AG08396 (cell line): ENCODE data around the gene CD164L2.
"Not testable (repeated sequence)": the region's sequence is repeated elsewhere in the genome, so short reads cannot be mapped to it uniquely, and the experiment has no call there.

Source experiments
- DNase-seq: peaks from one replicate; pipeline ENCODE4 v3.0.0; 2012; ENCODE audit warnings: low spot score, mixed read lengths

Gene CD164L2

DNA sequence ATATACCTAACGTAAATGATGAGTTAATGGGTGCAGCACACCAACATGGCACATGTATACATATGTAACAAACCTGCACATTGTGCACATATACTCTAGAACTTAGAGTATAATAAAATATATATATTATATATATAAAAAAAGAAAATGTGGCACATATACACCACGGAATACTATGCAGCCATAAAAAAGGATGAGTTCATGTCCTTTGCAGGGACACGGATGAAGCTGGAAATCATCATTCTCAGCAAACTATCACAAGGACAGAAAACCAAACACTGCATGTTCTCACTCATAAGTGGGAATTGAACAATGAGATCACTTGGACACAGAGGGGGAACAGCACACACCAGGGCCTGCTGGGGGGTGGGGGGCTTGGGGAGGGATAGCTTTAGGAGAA, 1.7 kb upstream of the CD164L2 start:
- not testable (repeated sequence) for DNase-seq

DNA sequence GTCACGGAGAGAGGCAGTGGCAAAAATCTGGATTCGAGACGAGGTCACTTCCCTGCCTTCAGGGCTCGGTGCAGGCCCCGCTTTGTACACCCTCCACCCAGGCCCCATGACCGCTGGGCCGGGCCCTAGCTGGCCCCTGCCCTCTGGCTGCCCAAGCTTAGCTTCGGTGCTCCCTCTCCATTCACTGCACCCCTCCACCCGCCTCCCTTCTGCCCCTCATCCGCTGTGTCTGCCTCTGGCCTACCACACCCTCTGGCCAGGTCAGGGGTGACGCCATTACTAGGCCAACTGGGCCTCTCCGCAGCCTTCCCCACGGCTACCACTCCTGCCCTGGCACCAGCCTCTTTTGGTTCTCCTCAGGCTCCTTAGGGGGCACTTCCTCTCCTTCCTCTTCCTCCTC, 528 bp upstream of the CD164L2 start:
- DNase-seq = no peak

DNA sequence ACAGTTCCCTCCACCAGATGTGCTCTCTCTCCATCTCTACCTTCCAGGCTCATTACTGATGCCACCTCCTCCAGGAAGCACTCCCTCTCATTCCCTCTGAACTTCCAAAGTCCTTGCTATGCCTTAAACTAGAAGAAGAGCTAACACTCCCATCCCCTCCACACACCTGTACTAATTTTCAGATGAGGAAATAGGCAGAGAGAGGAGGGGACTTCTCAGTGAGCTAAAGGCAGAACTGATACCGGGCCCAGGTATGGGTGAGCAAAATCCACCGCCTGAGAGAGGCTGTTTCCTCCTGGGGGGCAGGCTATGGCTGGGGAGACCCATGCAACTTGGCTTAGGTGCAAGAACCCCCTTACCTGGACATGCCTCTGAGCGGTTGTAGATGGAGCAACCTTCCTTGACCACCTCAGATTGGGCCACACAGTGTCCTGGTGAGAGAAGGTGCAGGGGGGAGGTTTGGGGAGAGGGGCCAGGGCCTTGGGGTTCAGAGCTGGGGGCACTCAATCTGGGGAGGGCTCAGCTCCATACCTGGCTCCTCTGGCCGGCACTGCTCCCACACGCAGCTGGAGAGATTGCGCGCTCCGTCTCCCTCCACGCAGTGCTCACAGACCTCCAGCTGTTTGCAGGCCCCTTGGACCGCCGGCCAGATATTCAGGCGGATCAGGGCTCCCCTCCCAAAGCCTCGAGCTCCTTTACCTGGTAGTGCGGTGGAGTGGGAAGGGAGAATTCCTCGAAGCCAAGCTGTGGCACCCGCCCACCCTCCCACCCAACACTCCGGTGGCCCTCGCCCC, 967 bp downstream of the CD164L2 start:
- no peak for DNase-seq

DNA sequence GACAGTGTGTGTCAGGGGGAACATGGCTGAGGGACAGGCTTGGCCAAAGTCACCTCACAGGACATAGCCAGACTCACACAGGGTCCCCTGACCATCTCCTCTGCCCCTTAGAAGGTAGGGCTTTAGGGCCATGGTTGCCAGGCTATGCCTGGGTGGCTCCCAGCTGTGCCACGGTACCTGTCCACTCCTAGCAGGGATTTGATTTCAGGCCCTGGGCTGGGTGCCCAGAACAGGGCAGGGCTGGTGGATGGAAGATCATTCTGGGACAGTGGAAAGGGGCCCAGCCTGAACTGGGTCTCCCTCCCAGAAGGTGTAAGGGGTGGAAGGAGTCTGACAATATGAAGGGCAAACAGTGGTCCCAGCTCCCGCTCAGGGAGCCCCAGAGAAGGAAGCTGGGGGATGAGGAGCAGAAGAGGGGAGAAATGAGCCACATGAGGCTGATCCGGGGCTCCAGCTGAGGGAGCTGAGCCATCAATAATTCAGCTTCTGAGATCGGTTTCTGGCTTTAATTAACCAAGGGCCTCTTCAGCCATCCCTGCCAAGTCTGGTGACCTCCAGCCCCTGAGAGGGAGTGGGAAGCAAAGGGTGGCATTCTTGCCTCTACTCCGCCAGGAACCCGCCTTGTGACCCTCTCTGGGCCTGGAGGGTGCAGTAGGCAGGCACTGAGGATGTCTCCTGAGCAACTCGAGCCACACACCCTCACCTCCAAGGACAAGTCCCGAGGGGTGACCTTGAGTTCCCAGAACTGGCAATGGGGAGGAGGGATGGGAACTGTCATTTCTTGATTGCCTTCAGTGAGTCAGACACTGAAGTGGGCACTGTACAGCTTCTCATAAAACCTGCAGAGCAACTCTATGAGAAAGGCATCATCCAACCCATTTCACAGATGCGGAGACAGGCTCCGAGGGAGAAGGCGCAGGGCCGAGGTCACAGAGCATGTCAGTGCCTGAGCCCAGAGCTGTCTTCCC, 2.1 kb downstream of the CD164L2 start:
- DNase-seq = no peak

DNA sequence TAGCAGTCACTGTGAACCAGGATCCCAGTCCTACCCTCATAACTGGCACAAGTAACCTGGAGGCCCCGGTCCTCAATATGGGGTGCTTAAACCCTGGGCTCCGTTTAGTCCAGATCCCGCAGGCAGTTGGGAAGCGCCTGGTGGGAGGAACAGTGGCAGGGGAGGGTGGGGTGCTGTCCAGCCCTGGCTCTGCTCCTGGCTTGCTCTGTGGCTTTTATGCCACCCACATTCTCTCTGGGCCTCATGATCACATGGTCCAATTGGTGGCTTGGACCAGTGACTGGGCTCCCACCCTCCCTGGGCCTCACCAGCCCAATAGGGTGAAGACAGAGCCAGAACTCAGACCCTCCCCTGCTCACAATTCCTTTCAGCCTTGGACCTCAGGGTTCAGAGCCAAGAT, 2.9 kb downstream of the CD164L2 start:
- DNase-seq = no peak

DNA sequence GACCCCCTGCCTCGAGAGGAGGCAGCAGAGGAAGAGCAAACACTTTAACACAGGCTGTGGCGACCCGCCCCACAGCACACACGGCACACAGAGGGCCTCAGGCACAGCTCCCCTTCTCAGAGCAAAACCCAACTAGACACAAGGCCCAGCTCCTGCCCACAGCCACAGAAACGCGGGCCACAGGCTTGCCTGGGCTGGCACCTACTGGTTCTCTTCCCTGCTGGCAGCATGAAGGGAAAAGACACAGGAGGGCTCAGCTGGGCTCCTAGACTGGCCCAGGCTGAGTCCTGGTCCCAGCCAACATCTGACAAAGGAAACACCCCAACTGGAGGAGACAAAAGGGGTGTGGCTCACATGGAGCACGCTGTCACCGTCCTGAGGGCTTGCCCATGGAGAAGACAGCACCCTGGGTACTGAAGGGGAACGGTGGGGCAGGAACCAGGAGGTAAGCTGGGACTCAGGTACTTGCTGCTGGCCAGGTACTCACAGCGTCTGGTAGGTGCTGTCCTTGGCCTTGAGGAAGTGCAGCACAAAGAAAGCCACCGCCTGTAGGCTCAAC, 3.5 kb downstream of the CD164L2 start:
- no peak for DNase-seq

DNA sequence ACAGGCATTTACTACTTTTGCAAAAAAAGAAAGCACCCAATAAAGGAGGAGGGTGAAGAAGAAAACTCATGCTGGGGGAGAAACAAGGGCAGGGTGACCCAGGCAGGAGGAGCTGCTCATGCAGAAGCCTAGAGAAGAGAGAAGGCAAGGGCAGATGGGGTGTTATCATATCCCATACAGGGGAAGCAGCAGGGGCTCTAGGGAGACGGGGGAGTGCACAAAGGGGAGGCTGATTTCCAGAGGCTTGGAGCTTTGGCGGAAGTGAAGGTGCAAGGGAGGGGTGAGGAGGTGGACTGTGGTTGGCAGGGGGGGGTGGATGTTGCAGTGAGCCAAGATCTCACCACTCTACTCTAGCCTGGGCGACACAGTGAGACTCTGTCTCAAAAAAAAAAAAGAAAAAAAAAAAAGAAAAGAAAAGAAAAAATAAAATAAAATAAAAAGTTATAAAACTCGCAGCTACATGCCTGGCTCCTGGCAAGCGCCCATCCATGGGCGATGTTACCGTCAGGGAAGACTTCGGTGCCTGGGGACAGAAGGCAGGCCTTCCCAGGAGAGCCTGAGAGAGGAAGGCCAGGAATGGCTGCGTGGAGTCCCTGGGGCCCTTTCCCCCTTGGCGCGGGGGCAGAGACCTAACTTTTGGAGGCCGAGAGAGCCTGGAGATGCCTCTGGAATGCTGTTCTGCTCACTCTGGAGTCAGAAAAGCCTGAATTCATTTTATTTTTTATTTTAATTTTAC, 5.2 kb downstream of the CD164L2 start:
- DNase-seq = no peak

DNA sequence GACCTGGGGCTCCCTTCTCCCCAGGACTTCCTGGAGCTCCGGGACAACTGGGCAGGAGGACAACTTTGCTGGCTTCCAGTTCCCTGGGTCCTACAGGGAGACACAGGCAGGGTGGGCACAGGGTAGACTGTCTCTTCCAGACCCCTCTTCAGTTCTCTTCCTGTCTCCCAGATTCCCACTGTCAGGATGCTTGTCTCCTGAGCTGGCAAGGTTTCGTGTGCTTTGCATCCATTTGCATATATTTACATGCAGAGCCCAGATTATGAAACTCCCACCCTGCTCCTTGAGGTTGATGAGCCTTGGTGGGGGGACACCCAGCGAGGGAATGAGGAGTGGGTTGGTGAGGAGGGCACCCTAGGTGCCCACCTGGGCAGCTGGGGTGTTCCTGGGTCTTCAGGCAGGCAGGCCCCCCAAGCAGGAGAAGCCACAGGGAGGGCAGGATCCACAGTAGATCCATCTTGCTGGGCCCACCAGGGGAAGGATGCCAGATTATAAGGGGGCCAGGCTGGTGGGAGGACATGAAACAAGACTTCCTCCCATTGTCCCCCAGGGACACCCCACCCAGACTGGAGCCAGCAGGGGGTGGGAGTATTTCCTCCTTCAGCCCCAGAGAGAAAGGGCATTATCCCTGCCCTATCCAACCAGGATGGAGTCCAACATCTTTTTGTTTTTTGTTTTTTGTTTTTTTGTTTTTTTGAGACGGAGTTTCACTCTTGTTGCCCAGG, 8.6 kb downstream of the CD164L2 start, which contains the start of gene FCN3:
Gene FCN3, minus strand, starts transcription at position 463 of the 725 bp plus-strand sequence. Its CDS starts 6 bp downstream, at position 457.
- DNase-seq = no peak

DNA sequence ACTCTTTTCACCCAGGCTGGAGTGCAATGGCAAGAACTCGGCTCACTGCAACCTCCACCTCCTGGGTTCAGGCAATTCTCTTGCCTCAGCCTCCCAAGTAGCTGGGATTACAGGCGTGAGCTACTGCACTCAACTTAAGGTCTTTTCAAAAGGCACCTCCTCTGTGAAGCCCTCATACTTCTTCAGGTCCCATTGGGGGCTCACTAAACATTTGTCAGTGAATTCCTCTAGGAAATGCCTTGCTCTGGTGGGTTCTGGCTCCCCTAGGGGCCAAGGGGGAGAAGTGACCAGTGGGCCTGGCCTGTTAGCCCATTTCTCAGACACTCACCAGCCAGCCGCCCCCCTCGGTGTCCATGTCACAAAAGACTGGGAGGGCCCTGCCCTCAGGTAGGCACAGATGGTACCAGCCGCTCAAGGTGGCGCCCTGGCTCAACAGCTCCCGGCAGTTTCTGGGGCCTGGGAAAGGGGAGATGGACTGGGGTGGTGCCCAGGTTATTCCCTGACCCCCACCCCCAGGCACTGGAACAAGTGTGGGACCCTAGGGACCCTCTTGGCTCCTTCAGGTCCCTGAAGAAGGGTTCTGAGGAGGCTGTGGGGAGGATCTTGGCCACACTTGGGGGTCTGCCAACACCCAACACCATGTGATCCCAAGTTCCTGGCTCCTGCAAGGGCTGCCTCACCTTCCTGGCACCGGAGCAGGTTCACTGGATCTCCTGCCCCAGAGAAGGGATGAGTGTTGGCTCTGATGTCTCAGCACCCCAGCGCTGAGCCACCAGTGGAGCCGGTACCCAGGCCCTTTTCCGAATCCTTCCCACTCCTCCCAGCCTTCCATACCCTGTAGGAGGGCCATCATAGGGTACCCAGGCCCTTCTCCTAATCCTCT, 10.1 kb downstream of the CD164L2 start:
- no peak for DNase-seq

DNA sequence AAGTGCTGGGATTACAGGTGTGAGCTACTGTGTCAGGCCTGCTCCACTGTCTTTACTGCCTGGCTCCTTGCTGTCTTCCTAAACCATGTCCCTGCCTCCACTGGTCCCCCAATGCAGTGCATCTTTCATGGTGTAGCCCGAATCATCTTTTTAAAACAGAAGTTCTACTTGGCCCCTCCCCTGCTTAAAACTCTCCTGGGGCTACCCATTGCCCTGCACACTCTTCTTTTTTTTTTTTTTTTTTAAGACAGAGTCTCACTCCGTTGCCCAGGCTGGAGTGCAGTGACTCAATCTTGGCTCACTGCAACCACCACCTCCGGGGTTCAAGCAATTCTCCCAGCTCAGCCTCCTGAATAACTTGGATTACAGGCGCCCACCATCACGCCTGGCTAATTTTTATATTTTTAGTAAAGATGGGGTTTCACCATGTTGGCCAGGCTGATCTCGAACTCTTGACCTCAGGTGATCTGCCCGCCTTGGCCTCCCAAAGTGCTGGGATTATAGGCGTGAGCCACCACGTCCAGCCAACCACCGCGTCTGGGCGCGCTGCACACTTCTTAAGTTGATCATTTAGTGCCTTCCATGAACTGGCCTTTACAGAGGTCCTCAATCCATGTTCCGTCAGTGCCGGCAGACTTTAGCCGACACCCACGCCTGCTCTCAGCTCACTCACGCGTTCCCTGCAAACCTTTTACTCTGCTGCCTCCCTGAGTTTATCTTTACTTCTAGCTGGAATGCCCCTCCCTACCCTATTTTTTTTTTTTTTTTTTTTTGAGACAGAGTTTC, 10.9 kb downstream of the CD164L2 start:
- no peak for DNase-seq

DNA sequence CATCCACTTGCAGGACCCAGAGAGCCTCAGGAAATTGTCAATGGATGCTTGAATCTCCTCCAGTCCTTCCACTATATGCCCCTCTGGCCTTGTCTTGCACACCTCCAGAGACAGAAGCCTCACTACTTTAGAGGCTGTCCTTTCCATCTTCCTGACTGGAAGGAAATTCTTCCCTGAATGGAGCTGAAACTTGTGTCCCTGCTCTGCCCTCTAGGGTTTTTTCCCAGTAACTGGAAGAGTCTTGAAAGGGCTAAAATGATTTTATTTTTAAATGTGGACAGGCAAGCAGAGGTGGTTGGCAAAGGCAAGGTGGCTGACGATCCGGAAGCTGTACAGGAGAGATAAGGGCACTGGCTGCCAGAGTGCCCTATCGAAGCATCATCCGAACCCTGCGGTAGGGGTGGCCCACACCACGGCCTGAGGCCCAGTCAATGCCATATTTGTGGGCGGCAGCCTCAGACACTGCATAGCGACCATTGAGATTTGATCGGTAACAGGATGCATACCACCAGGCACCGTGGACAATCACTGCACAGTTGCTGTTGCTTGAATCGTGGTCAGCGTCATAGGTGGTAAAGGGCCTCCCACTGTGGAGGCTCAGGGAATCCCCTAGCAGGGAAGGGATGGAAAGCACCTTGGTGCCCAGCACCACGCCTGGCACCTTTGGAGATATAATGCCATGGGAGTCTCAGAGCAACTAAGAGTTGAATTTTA, 14.1 kb downstream of the CD164L2 start:
- no peak for DNase-seq

DNA sequence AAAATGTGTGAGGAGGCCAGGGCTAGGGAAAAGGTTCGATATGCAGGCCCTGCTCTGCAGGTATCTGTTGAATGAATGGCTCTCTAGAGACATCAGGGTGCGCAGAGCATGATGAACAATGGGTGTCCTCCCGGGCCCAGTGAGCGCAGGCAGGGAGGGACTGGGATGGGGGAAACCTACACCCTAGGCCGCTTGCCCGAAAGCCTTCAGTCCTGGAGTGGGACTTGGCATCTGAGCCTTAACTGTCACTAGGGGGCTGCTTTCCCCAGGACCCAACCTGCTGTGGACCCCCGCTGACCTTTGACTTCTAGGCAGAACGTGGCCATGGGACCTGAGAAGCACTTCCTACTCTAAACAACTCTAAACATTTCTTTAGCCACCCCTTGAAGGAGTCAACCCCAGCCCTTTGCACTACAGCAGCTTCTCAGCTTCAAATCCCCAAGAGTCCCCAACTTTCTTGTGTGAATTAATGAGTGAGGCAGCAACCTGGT, 15.9 kb downstream of the CD164L2 start:
- DNase-seq = no peak

DNA sequence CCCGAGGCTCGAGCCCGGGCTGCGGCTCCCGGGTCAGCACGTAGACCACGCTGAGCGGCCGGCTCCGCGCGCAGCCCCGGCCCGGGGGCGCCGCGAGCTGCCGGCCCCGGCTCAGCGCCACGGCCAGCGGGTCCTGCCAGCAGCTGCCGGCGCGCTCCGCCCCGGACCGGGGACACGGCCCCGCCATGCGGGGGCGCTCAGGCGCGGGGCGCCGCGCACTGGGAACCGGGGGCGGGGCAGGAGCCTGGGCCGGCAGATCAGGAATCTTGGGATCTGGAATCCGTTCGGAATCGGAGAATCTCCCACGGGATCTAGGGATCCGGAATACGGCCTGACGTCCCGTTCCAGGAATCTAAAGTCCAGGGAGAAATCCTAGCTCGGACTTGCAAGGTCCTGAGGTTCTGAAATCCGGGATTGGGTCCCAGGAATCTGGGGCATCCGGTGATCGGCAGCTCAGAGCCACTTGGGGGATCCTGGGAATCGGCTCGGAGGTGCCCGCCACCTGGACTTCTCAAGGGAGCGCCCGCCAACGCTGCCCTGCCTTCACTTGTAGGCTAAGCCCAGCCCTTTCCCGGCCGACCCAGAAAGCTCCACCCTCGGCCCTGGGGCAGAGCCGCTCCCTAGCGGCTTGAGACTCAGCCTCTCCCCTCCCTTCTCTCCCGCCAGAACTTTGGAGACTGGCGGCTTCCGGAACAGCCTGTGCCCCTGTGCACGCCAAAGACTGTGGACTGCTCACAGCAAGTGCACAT, 16.5 kb downstream of the CD164L2 start, which contains the start of gene MAP3K6:
Gene MAP3K6, minus strand, starts transcription at position 551 of the 749 bp plus-strand sequence. Its CDS starts 364 bp downstream, at position 187.
- peak; percentile 90 for DNase-seq

DNA sequence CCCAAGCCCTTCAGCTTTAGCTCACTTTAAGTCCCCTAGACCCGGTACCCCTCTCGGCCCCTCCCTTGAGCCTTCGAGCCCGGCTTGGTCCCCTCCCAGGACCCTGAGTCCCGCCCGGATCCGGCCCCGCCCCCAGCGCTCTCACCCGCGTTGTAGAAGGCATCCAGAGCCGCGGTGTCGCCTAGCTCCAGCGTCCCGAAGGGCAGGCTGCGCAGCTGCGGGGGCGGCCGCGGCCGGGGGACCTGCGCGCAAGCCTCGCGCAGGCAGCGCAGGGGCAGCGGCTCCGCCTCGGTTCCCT, 17.1 kb downstream of the CD164L2 start:
- peak; percentile 85 for DNase-seq

DNA sequence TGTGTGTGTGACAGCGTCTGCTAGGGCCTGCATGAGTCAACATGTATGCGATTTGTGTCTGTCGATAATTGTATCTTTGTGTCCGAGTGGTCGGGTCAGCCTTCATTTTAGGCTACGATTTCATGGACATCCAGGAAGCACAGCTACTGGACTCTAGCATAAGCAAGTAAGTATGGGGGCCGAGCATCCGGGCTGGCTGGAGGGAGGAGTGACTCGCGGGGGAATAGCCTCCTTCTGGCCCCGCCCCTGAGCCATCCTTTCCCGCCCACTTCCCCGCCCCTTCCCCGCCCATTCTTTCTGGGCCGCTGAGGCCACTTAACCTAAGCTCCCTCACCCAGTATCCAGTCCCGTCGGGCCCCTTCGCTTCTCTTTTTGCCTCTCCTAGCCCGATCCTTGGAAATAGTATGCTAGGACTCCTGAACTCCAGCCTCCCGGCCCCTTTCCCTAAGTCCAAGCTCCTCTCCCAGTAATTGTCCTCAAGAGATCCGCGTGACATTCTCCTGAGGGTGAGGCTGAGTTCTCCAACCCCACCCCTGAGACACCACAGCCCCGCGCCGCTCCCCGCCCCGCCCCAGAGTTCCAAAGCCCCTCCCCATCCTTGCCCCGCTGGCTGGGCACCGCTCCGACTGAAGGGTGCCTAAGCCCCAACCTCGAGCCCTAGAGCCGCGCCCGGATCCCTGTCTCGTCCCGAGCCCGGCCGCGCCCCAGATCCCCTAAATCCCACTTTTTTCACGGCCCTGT, 17.6 kb downstream of the CD164L2 start:
- DNase-seq = peak; percentile 97

DNA sequence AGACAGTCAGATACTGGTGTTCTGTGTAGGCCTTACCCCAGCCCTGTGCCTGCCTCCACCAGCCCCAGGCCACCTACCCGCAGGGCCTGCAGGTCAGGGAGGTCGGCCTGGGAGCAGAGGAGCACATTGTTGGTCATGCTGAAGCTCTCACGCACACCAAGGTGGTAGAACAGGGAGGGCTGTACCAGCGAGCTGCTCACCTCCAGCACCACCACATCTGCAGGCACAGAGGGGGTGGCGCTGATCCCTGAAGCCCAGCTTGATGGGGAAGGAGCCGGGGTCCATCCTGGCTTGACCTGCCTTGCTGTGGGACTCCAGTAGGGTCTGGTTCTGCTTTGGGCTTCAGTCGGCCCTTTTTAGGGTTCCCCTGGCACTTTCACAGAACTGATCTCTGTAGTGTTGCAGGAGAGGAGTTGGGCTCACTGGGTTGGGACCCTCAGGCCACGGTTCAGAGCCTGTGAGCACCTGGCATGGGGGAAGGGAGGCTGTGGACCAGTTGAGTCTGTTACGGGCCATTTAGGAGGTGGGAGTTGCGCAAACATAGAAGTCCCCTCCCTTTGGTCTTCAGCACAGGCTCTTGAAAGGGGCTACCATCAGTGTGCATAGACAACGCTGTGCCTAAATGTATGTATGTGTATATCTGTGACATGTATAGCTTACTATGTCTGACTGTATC, 18.3 kb downstream of the CD164L2 start:
- DNase-seq = no peak
